Femur (tissue), 1 donor: ENCODE results near the gene SAP25.
A peak's percentile ranks its signal among the peaks of the same experiment; 100 is the strongest.
"Not testable (repeated sequence)": the region's sequence is repeated elsewhere in the genome, so short reads cannot be mapped to it uniquely, and the experiment has no call there.

Source experiments
- DNase-seq: peaks from one replicate; pipeline ENCODE4 v3.0.0-alpha.2; 2017

Gene SAP25

DNA sequence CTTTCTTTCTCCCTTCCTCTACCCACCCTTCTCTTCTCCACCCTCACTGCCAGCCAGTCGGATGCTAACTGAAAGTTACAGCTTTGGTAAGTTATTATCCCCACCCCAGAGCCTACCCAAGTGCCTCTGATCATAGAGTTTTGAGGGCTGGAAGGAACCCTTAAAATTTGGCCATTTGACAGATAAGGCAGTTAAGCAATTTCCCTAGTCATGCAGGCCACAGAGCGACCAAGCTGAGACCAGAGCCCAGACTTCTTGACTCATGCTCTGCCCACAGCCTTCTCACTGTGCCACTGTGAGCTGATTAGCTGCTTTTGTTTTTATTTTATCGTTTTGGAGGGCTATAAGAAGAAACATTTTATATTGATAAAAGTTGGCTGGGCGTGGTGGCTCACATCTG is 17.2 kb downstream of the SAP25 start:
- DNase-seq = no peak

GRCh38 chr7:100555701-100556100 is 18.0 kb downstream of the SAP25 start:
- DNase-seq = no peak

GRCh38 chr7:100553032-100553431 is 20.7 kb downstream of the SAP25 start:
- no peak for DNase-seq

GRCh38 chr7:100552532-100552931 is 21.2 kb downstream of the SAP25 start:
- no peak for DNase-seq

DNA sequence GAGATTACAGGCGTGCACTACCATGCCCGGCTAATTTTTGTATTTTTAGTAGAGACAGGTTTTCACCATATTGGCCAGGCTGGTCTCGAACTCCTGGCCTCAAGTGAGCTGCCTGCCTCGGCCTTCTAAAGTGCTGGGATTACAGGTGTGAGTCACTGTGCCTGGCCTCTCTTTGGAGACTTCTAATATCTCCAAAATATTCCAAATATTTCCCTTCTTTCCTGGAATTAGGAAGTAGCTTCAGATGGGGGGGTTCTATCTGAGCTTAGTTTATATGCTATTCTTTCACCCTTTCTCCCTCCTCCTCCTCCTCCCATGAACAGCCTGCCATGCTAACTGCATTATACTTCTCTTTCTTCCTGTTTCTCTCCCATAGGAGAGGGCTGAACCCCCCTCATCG is 25.3 kb downstream of the SAP25 start:
- not testable (repeated sequence) for DNase-seq

DNA sequence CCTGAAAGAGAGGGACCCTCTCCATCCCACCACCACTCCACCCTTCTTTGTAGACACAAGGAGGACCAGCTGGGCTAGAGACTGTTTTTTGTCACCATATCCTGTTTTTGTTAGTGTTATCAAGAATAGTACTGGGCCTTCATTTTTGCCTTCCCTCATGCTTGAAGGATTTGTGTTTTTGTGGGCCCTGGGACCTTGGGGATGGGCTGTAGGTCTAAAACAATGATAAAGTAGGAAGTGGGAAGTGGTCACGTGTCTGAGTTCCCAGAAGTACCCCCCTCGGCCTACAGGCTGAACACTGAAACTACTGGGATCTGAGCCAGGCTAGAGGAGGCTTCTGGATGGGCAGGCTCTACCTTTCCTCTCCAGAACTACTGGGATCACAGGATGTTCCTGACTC is 25.8 kb downstream of the SAP25 start:
- DNase-seq = no peak

GRCh38 chr7:100546926-100547800 is 26.5 kb downstream of the SAP25 start:
- no peak for DNase-seq

DNA sequence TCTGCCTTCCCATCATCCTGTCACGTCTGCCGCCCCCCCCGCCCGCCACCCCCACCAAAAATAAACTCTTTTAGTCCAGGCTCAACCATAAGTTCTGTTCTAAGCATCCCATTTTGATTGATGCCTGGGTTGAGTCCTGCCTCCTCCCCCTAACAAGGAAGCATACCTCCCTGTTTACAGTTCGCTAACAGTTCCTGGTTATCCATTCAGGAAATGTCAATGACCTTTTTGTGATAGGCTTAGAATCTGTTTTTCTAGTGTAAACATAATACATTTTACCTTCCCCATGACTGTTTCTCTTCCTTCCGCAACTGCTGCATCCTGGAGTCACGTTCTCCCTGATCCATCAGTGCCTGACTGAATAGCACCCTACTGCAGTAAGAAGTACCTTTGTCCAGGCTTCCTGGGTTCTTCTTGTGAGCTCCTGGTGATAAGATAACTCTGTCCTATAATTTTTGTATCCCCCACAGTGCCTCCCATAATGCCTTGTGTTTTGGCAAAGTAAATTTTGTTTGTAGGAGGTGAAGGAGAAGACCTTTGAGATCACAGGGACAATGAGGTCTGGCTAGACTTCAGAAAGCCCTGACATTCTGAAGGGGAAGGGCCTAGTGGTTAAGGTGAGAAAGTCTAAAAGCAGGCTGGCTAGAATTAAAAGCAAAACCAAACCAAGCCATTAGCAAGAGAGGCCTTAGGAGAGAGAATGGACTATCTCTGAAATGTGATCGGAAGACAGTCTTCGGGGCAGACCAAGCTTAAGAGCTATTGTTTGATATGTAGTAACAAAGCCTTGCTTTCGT is 27.4 kb downstream of the SAP25 start:
- no peak for DNase-seq

DNA sequence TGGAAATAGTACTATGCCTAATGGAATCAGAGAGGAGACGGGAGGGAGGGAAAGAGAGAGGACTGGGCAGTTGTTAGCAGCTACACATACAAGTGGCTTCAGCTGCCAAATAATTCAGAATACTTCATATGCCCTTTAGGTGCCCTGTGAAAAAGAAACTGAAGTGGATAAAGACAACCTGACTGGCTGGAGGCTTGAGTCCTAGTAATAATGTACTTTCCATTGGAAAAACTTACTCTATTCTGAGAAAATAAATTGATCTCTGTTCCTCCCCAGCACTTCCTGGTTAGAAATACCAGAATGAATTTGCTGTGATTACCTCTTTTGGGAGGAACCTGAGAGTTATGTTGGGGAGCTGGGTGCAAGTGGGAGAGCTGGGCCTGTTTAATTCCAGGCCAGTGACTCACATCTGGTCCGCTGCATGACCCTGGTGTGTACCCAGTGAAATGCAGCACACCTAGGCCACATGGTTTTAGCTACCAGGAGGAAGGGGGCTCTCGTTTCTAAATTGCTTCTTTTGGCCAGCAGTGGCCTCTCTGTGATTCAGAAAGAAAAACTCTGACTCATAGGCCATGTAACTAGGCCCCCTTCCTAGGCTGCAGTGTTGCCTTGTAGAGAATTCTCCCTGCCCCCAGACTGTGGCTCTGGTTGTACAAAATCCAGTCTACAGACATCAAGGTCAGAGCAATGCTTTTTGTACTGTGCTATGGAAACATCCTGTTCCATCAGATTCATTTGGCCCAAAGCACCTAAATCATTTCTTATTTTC is 28.2 kb downstream of the SAP25 start:
- DNase-seq = peak; percentile 60

- no peak for DNase-seq
Measured at GRCh38 chr7:100544967-100545359, 28.7 kb downstream of the SAP25 start.

DNA sequence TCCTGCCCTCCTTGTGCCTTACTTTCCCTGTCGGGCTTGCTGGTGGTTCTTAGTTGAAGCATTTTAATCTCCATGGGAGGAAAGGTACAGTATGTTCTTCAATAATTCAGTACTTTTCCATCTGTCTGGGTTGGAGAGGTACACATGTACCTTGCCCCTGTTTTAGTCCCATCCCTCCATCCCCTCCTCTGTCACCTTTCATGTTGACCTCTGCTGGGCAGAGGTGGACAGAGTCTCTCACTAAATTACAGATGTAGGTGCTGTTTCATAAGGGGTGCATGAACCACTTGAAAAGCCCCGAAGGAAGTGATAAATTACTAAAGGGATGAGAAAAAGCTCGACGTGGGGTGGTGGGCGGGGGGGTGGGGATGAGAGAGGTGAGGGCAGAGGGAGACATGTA is 29.3 kb downstream of the SAP25 start:
- no peak for DNase-seq

DNA sequence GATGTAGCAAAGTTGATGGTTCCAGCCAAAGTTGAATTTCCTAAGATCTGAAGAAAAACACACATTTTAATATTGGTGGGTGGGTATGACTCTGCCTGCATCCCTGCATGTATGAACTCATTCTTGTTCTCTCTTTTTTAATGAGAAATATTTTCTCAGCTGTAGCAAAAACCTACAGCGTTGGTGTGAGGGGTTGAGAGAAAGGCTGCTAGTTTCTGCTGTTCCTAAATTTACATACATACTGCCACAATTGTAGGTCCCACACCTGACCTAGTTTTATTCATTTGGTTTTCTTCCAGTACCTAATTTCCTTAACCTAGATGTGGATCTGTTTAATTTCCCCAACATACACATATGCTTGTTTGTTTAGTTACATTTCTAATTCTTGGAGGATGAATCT is 30.1 kb downstream of the SAP25 start:
- DNase-seq = no peak

- DNase-seq = not testable (repeated sequence)
Measured at GRCh38 chr7:100541309-100541708, 32.4 kb downstream of the SAP25 start.

- DNase-seq = no peak
Measured at GRCh38 chr7:100540073-100540723, 33.5 kb downstream of the SAP25 start.

DNA sequence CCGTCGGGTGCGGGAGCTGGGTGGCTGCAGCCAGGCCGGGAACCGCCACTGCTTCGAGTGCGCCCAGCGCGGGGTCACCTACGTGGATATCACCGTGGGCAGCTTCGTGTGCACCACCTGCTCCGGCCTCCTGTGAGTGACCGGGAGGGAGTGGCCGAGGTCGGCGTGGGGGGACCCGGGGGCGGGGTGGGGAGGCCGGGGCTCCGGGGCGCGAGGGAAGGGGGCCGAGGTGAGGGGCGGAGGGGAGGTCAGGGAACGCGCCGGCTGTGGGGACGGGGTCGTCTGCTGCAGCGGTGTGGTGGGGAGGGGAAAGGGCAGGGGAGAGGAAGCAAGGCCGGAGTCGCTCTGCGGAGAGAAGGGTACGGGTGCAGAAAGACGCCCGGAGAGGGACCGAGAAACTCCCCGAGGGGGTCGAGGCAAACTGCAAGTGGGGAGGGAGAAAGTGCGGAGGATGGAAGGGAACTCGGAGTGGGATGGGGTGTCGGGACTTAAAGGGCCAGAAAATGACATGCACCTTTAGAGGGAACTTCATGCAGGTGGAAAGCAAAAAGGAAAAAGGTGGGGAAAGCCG is 34.2 kb downstream of the SAP25 start:
- no peak for DNase-seq

DNA sequence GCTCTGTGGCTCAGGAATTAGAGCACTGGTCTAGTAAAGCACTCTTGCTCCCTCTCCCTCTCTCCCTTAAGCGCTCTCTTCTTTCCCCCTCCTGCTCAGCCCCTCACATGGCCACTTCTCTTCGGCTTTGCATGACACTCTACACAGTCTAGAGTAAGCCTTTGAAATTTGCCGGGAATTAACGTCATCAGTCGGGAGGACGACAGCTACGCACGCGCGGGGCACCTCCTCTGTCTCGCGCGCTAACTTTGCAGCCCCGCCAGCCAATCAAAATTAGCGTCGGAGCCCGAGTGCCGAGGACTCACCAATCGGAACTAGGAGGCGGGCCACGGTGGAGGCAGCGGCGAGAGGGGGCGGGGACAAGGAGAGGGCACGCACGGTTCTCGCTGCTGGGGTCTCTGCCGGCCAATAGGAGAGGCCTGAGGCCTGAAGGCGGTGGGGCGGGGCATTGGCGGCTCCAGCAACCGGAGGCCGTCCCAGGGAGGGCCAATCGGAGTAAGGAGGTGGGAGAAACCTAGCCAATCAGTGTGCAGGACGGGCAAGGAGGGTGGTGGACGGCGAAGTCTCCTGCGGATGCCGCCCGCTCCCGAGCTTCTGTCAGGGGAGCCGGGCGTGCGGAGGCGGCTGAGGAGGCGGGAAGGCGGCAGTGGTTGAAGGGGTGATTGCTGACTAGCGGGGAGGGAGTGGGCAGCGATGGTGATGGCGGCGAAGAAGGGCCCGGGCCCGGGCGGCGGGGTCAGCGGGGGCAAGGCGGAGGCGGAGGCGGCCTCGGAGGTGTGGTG is 34.9 kb downstream of the SAP25 start, which contains the start of gene AGFG2:
Gene AGFG2 (plus strand): TSS at position 550 of the 782 bp plus-strand sequence. CDS start 144 bp downstream, at position 694.
- DNase-seq = peak; percentile 100

DNA sequence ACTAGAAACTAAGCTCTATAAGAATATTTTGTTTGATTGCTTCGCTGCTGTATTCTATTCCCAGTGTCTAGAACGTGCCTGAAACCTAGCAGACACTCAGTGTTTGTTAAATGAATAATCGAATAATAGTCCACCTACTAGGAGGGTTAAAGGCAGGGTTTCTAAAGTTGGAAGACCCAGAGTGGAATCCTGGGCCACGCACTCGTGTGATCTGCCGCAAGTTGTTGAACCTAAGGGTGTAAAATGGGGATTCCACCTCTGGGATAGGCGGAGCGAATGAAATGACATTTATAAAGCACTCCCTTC is 35.4 kb downstream of the SAP25 start:
- DNase-seq = no peak

- DNase-seq = not testable (repeated sequence)
Measured at GRCh38 chr7:100536695-100537094, 37.0 kb downstream of the SAP25 start.

DNA sequence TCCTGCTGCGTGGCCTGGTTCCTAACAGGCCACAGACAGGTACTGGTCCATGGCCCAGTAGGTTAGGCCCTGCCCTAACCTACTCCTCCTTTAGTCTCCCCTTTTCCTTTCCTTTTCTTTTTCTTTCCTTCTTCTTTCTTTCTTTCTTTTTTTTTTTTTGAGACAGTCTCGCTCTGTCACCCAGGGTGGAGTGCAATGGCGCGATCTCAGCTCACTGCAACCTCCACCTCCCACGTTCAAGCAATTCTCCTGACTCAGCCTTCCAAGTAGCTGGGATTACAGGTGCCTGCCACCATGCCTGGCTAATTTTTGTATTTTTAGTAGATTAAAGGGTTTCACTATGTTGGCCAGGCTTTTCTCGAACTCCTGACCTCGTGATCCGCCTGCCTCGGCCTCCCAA is 37.7 kb downstream of the SAP25 start:
- not testable (repeated sequence) for DNase-seq

DNA sequence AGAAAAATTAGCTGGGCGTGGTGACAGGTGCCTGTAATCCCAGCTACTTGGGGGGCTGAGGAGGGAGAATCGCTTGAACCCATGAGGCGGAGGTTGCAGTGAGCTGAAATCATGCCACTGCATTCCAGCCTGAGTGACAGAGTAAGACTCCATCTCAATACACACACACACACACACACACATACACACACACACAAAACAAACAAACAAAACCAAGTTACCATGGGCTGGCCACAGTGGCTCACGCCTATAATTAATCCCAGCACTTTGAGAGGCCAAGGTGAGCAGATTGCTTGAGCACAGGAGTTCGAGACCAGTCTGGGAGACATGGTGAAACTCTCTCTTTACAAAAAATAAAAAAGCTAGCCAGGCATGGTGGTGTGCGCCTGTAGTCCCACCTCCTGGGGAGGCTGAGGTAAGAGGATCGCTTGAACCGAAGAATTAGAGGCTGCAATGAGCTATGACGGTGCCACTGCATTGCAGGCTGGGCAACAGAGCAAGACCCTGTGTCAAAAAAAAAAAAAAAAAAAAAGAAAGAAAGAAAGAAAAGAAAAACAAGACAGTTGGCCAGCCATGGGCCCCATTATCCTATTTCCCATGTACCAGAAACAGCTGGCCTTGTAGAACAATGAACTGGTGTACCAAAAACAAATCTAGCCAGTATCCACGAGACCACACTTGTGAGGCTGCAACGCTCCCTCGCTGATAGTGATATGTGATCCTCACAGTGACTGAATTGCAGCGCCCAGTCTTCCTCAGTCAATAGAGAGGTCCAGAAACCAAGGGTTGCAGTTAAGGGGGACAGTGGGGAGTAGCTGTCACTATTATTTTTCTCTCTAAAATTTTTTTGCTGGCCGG is 41.3 kb downstream of the SAP25 start:
- no peak for DNase-seq
